ENCODE measurements around the gene PLA2G2D.

GRCh38 chr1:20071416-20071815 lies 47.9 kb downstream of the PLA2G2D start:
- TF ChIP-seq CTCF (IDR thresholded peaks at IDR 0.05) (no peak), EP300 (IDR thresholded peaks at IDR 0.05) (no peak), POLR2A (IDR thresholded peaks at IDR 0.05; ENCODE audit: low read depth) (no peak), POLR2AphosphoS5 (IDR thresholded peaks at IDR 0.05) (no peak)

Data from esophagus muscularis mucosa (tissue), 4 donors.